GM12872 (cell line): ENCODE measurements around the gene TNS3.

Experiments used
- CTCF ChIP-seq: IDR thresholded peaks from 3 replicates; pipeline ENCODE4 v1.5.1; 2011; ENCODE audit warnings: low read depth, mild to moderate bottlenecking, low read length, moderate library complexity; ENCODE audit not compliant: insufficient read depth

The TNS3 gene

GRCh38 chr7:47496056-47496665, 85.8 kb downstream of the TNS3 start:
- TF ChIP-seq CTCF, result no peak

- no peak for TF ChIP-seq CTCF
These were observed 87.7 kb downstream of the TNS3 start for GRCh38 chr7:47493976-47494911.

- no peak for TF ChIP-seq CTCF
These were observed 89.1 kb downstream of the TNS3 start for GRCh38 chr7:47492716-47493325.

GRCh38 chr7:47490501-47491265, 91.2 kb downstream of the TNS3 start:
- no peak for TF ChIP-seq CTCF

GRCh38 chr7:47489624-47490023, 92.3 kb downstream of the TNS3 start:
- TF ChIP-seq CTCF, result no peak

GRCh38 chr7:47488969-47489342, 93.0 kb downstream of the TNS3 start:
- TF ChIP-seq CTCF, result no peak
